Keratinocyte (primary cell): ENCODE results near the gene IGF1R. TPM values are rescaled to one million over a fixed set of nuclear protein-coding genes. Genes with fewer than 3 reads are reported as not detected.

Experiments
- DNase-seq: peaks from one replicate; pipeline ENCODE4 v3.0.0-alpha.2; 2011; ENCODE audit warnings: low read depth, missing footprints, low spot score
- FAIRE-seq: peaks from 2 replicates; lab custom pipeline; 2011; peaks lifted over from hg19 to GRCh38; lab: Jason Lieb, UNC
- H2AFZ ChIP-seq: 2 replicates; pipeline ENCODE4 v1.6.0; 2012; ENCODE audit warnings: low read length, control low read depth, inconsistent platforms; ENCODE audit not compliant: control insufficient read depth
- H3K27ac ChIP-seq: 2 replicates; pipeline ENCODE4 v1.5.1; 2011; ENCODE audit warnings: low read length; ENCODE audit not compliant: control insufficient read depth, insufficient read depth
- H3K27me3 ChIP-seq: 3 replicates; pipeline ENCODE4 v1.6.0; 2011; ENCODE audit warnings: low read length; ENCODE audit not compliant: control insufficient read depth, insufficient read depth; ENCODE audit errors: extremely low read depth
- H3K36me3 ChIP-seq, 2 experiments: 2 replicates in 1 of 2; 3 replicates in 1 of 2; pipeline ENCODE4 v1.5.1; 2011; ENCODE audit warnings: low read length in 2 of 2, mild to moderate bottlenecking in 1 of 2; ENCODE audit not compliant: control insufficient read depth in 2 of 2, insufficient read depth in 2 of 2; ENCODE audit errors: extremely low read depth in 1 of 2
- H3K4me1 ChIP-seq: 3 replicates; pipeline ENCODE4 v1.5.1; 2011; ENCODE audit warnings: low read length; ENCODE audit not compliant: control insufficient read depth, insufficient read depth; ENCODE audit errors: extremely low read depth
- H3K4me2 ChIP-seq: 3 replicates; pipeline ENCODE4 v1.6.0; 2011; ENCODE audit warnings: low read depth, low read length; ENCODE audit not compliant: control insufficient read depth, insufficient read depth; ENCODE audit errors: extremely low read depth
- H3K4me3 ChIP-seq, 3 experiments: fragments of 200-600 bp in 1 of 3; sonication (generic) in 1 of 3; 2 replicates in 2 of 3; 3 replicates in 1 of 3; pipeline ENCODE4 v1.5.1; 2011 to 2016; ENCODE audit warnings: low read length in 3 of 3, mild to moderate bottlenecking in 3 of 3, control low read depth in 2 of 3, inconsistent platforms in 1 of 3, low read depth in 1 of 3, mixed read lengths in 1 of 3, mixed run types in 1 of 3, moderate library complexity in 1 of 3; ENCODE audit not compliant: control insufficient read depth in 2 of 3, insufficient read depth in 2 of 3; ENCODE audit errors: extremely low read depth in 1 of 3
- H3K79me2 ChIP-seq: 2 replicates; pipeline ENCODE4 v1.6.0; 2012; ENCODE audit warnings: low read length; ENCODE audit not compliant: control insufficient read depth, insufficient read depth
- H3K9ac ChIP-seq: 3 replicates; pipeline ENCODE4 v1.6.0; 2011; ENCODE audit warnings: low read length; ENCODE audit not compliant: control insufficient read depth, insufficient read depth; ENCODE audit errors: extremely low read depth
- H3K9me1 ChIP-seq: 3 replicates; pipeline ENCODE4 v1.6.0; 2011; ENCODE audit warnings: low read length; ENCODE audit not compliant: control insufficient read depth, insufficient read depth; ENCODE audit errors: extremely low read depth
- H3K9me3 ChIP-seq: 2 replicates; pipeline ENCODE4 v1.5.1; 2012; ENCODE audit warnings: low read depth, low read length; ENCODE audit not compliant: control insufficient read depth
- H4K20me1 ChIP-seq: 3 replicates; pipeline ENCODE4 v1.6.0; 2011; ENCODE audit warnings: low read length; ENCODE audit not compliant: control insufficient read depth, insufficient read depth; ENCODE audit errors: extremely low read depth
- CTCF ChIP-seq, 3 experiments: IDR thresholded peaks in 1 of 3; conservative IDR thresholded peaks in 1 of 3; optimal IDR thresholded peaks in 1 of 3; 2 replicates in 2 of 3; 3 replicates in 1 of 3; pipeline versions ENCODE3 to v1.5.1; 2011; ENCODE audit warnings: low read length in 3 of 3, mild to moderate bottlenecking in 3 of 3, moderate library complexity in 2 of 3, control low read depth in 1 of 3, inconsistent platforms in 1 of 3; ENCODE audit not compliant: insufficient read depth in 2 of 3; ENCODE audit errors: extremely low read depth in 1 of 3
- EZH2 ChIP-seq: IDR thresholded peaks from one replicate; pipeline ENCODE4 v1.6.1; 2012; ENCODE audit warnings: inconsistent platforms, mild to moderate bottlenecking, low read length, moderate library complexity
- dilution Hi-C: fragments of 300-500 bp; cut with MboI; formaldehyde crosslinking; loops from one replicate; pipeline ENCODE4 v1.7.0; 2020; ENCODE audit warnings: low sequenced_read_pairs; ENCODE audit not compliant: extremely low pct_ligation_motif_present
- polyA plus RNA-seq, 5 experiments: library from polyadenylated mRNA; depleted of rRNA in 3 of 5; stranded (reverse) in 3 of 5; stranded (forward) in 1 of 5; unstranded in 1 of 5; fragments of >200 nt; gene quantifications; 1 replicate in 1 of 5; 2 replicates in 3 of 5; 3 replicates in 1 of 5; pipeline versions ENCODE4 v1.2.1 to v1.2.3, GENCODE V29; 2011 to 2012; ENCODE audit warnings: missing spikeins in 2 of 5, low read depth in 1 of 5, low replicate concordance in 1 of 5

Gene IGF1R
- polyA plus RNA-seq, 1 donor (not counting 4 experiments of a cell fraction or from before 2014, with no cell fraction given): 14.5 TPM

- Histone ChIP-seq H3K27me3 (no peaks in the 10 kb centered on the region), H3K79me2 (peaks cover 95% of the 10 kb centered on the region), H3K4me2 (no peak overlapping the region), H3K9me1 (no peaks in the 10 kb centered on the region), H3K4me3 (no peak overlapping the region), H3K4me1 (no peaks in the 10 kb centered on the region), H2AFZ (no peak overlapping the region), H3K36me3 (no peaks in the 10 kb centered on the region), H3K9ac (no peak overlapping the region), H3K9me3 (no peaks in the 10 kb centered on the region), H4K20me1 (peaks cover 20% of the 10 kb centered on the region), H3K27ac (no peak overlapping the region)
- DNase-seq (no peak), FAIRE-seq (no peak)
- TF ChIP-seq CTCF (optimal IDR thresholded peaks at IDR 0.05 in 1 of 3, IDR thresholded peaks at IDR 0.05 in 1 of 3, conservative IDR thresholded peaks at IDR 0.05 in 1 of 3; ENCODE audit: extremely low read depth in 1 of 3, insufficient read depth in 2 of 3, low read length in 3 of 3) (no peak), EZH2 (no peak)
- dilution Hi-C loops: no loop called here
These were observed 51.5 kb downstream of the IGF1R start for GRCh38 chr15:98699591-98700424.

- Histone ChIP-seq H3K79me2 (peaks cover 95% of the 10 kb centered on the region), H3K9me1 (no peaks in the 10 kb centered on the region), H3K9me3 (no peaks in the 10 kb centered on the region), H3K27me3 (no peaks in the 10 kb centered on the region), H3K4me2 (no peak overlapping the region), H3K4me1 (no peaks in the 10 kb centered on the region), H3K9ac (no peak overlapping the region), H3K27ac (no peak overlapping the region), H4K20me1 (peaks cover 14% of the 10 kb centered on the region), H3K4me3 (no peak overlapping the region), H2AFZ (no peak overlapping the region), H3K36me3 (no peaks in the 10 kb centered on the region)
- dilution Hi-C loops: no loop called here
- no peak for TF ChIP-seq EZH2
- no peak for TF ChIP-seq CTCF (optimal IDR thresholded peaks at IDR 0.05 in 1 of 3, IDR thresholded peaks at IDR 0.05 in 1 of 3, conservative IDR thresholded peaks at IDR 0.05 in 1 of 3; ENCODE audit: extremely low read depth in 1 of 3, insufficient read depth in 2 of 3, low read length in 3 of 3)
- DNase-seq (no peak), FAIRE-seq (no peak)
These were observed 52.2 kb downstream of the IGF1R start for GRCh38 chr15:98700519-98700918.
